ENCODE data around the gene C17orf107.

DNA sequence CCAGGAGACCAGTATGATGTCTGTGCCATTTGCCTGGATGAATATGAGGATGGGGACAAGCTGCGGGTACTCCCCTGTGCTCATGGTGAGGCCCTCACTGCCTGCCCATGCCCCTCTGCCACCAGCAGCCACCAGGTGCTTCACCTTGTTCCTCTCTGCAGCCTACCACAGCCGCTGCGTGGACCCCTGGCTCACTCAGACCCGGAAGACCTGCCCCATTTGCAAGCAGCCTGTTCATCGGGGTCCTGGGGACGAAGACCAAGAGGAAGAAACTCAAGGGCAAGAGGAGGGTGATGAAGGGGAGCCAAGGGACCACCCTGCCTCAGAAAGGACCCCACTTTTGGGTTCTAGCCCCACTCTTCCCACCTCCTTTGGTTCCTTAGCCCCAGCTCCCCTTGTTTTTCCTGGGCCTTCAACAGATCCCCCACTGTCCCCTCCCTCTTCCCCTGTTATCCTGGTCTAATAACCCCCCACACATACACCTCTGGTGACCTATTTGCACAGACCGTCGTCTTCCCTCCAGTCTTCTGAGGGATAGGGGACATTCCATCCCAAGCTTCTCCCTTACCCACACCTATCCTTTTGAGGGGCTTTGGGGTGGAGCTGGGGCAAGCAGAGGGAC is 45.3 kb downstream of the C17orf107 start:
- TF ChIP-seq, protein P1, sequence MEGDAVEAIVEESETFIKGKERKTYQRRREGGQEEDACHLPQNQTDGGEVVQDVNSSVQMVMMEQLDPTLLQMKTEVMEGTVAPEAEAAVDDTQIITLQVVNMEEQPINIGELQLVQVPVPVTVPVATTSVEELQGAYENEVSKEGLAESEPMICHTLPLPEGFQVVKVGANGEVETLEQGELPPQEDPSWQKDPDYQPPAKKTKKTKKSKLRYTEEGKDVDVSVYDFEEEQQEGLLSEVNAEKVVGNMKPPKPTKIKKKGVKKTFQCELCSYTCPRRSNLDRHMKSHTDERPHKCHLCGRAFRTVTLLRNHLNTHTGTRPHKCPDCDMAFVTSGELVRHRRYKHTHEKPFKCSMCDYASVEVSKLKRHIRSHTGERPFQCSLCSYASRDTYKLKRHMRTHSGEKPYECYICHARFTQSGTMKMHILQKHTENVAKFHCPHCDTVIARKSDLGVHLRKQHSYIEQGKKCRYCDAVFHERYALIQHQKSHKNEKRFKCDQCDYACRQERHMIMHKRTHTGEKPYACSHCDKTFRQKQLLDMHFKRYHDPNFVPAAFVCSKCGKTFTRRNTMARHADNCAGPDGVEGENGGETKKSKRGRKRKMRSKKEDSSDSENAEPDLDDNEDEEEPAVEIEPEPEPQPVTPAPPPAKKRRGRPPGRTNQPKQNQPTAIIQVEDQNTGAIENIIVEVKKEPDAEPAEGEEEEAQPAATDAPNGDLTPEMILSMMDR (IDR thresholded peaks at IDR 0.05; ENCODE audit: poor library complexity): no peak
- no peak for TF ChIP-seq EZH2 (IDR thresholded peaks at IDR 0.05; ENCODE audit: borderline replicate concordance)

Data from hepatocyte (in vitro differentiated cells).